ENCODE data around the gene ARSG.

- TF ChIP-seq LCORL (IDR thresholded peaks at IDR 0.05) (no peak), LCORL (CRISPR knock-in tag; IDR thresholded peaks at IDR 0.05) (no peak), NR1H2 (CRISPR knock-in tag; IDR thresholded peaks at IDR 0.05; ENCODE audit: borderline replicate concordance, low read depth) (no peak), HNRNPLL (IDR thresholded peaks at IDR 0.05; ENCODE audit: low read depth, low read length, poor library complexity, severe bottlenecking) (no peak), POLR2A (IDR thresholded peaks at IDR 0.05; ENCODE audit: insufficient read depth in 1 of 2, low read depth in 2 of 2, low read length in 2 of 2) (no peak), CHD2 (IDR thresholded peaks at IDR 0.05; ENCODE audit: low read depth, low read length) (no peak), IRX3 (CRISPR knock-in tag; IDR thresholded peaks at IDR 0.05; ENCODE audit: borderline replicate concordance, low read depth) (no peak), ZNF160 (CRISPR knock-in tag; IDR thresholded peaks at IDR 0.05) (no peak), MYC (CRISPR knock-in tag; IDR thresholded peaks at IDR 0.05; ENCODE audit: borderline replicate concordance) (no peak), BORCS8-MEF2B (CRISPR knock-in tag; IDR thresholded peaks at IDR 0.05) (no peak), CTCF (CRISPR knock-in tag; IDR thresholded peaks at IDR 0.05) (no peak), PRPF4 (IDR thresholded peaks at IDR 0.05; ENCODE audit: low read depth, low read length, poor library complexity, severe bottlenecking) (no peak), ZNF703 (CRISPR knock-in tag; IDR thresholded peaks at IDR 0.05; ENCODE audit: borderline replicate concordance) (no peak)
- TF ChIP-seq, protein P1, sequence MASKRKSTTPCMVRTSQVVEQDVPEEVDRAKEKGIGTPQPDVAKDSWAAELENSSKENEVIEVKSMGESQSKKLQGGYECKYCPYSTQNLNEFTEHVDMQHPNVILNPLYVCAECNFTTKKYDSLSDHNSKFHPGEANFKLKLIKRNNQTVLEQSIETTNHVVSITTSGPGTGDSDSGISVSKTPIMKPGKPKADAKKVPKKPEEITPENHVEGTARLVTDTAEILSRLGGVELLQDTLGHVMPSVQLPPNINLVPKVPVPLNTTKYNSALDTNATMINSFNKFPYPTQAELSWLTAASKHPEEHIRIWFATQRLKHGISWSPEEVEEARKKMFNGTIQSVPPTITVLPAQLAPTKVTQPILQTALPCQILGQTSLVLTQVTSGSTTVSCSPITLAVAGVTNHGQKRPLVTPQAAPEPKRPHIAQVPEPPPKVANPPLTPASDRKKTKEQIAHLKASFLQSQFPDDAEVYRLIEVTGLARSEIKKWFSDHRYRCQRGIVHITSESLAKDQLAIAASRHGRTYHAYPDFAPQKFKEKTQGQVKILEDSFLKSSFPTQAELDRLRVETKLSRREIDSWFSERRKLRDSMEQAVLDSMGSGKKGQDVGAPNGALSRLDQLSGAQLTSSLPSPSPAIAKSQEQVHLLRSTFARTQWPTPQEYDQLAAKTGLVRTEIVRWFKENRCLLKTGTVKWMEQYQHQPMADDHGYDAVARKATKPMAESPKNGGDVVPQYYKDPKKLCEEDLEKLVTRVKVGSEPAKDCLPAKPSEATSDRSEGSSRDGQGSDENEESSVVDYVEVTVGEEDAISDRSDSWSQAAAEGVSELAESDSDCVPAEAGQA (IDR thresholded peaks at IDR 0.05; ENCODE audit: low read depth), result no peak
- TF ChIP-seq, protein P1 (CRISPR knock-in tag; IDR thresholded peaks at IDR 0.05; ENCODE audit: borderline replicate concordance), result no peak
- TF ChIP-seq, protein P2, sequence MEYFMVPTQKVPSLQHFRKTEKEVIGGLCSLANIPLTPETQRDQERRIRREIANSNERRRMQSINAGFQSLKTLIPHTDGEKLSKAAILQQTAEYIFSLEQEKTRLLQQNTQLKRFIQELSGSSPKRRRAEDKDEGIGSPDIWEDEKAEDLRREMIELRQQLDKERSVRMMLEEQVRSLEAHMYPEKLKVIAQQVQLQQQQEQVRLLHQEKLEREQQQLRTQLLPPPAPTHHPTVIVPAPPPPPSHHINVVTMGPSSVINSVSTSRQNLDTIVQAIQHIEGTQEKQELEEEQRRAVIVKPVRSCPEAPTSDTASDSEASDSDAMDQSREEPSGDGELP (IDR thresholded peaks at IDR 0.05; ENCODE audit: borderline replicate concordance, low read depth), result no peak
Observed at GRCh38 chr17:68305142-68305541, 13.8 kb downstream of the ARSG start.
